ENCODE measurements around the gene RNF151. TPM values are rescaled to one million over a fixed set of nuclear protein-coding genes. Genes with fewer than 3 reads are reported as not detected.

The RNF151 gene
- total and polyA plus RNA-seq, 2 of the 13 experiments (the other 11 are each of a cell fraction or from before 2014, with no cell fraction given), result not detected

DNA sequence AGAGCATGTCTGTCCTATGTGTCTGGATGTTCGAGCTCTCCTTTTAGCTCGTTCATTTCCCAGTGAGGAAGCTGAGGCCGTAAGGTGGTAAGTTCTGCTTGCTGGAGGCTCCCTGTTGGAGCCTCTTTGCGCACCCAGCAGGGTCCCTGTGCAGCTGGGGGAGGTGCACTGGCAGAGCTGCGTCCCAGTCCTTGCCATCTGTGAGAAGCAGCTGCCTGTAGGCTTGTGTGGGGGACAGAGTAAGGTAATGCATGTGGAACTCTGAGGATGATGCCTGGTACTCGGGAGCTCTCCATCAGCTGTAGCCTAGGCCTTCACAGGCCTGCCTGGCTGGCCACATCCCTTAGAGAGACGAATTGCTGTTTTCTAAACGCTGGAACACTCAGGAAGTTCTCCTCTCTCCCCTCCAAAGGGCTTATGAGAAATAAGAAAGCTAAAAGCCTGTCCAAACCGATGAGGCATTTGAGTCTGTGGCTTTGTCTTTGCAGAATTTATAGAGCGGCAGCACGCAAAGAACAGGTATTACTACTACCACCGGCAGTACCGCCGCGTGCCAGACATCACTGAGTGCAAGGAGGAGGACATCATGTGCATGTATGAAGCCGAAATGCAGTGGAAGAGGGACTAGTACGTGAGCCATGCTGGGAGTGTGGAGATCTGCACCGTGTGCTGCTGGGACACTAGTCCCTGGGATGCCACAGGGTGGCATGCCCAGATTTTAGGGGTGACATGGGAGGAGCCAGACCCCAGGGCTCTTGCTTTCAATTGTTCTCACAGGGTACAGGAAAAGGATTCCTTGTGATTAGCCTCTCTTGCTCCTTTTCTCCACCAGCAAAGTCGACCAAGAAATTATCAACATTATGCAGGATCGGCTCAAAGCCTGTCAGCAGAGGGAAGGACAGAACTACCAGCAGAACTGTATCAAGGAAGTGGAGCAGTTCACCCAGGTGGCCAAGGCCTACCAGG lies 5.7 kb upstream of the RNF151 start (continued):
- 0 out of 2 replicates have a peak, but pooled peaks have one; percentile 8 for TF ChIP-seq ZNF331 (CRISPR knock-in tag; IDR thresholded peaks at IDR 0.05)
- TF ChIP-seq ZNF101 (CRISPR knock-in tag; IDR thresholded peaks at IDR 0.05; ENCODE audit: borderline replicate concordance, low read depth), result no peak
- no peak for TF ChIP-seq ZMYM4 (CRISPR knock-in tag; IDR thresholded peaks at IDR 0.05)
- TF ChIP-seq KMT2A (CRISPR knock-in tag; IDR thresholded peaks at IDR 0.05), result no peak
- TF ChIP-seq IRF2 (CRISPR knock-in tag; IDR thresholded peaks at IDR 0.05), result 0 out of 2 replicates have a peak, but pooled peaks have one; percentile 19
- 0 out of 2 replicates have a peak, but pooled peaks have one; percentile 7 for TF ChIP-seq KDM1A (CRISPR knock-in tag; IDR thresholded peaks at IDR 0.05)
- TF ChIP-seq, protein P1, sequence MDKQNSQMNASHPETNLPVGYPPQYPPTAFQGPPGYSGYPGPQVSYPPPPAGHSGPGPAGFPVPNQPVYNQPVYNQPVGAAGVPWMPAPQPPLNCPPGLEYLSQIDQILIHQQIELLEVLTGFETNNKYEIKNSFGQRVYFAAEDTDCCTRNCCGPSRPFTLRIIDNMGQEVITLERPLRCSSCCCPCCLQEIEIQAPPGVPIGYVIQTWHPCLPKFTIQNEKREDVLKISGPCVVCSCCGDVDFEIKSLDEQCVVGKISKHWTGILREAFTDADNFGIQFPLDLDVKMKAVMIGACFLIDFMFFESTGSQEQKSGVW (CRISPR knock-in tag; IDR thresholded peaks at IDR 0.05; ENCODE audit: borderline replicate concordance), result 0 out of 2 replicates have a peak, but pooled peaks have one; percentile 4
- 0 out of 2 replicates have a peak, but pooled peaks have one; percentile 22 for TF ChIP-seq ZNF777 (CRISPR knock-in tag; IDR thresholded peaks at IDR 0.05)
- peak; percentile 24; the same call in 1 of the 2 replicates for TF ChIP-seq SRY (CRISPR knock-in tag; IDR thresholded peaks at IDR 0.05)
- TF ChIP-seq AGO2 (optimal IDR thresholded peaks at IDR 0.05; ENCODE audit: low read depth, low read length), result peak; percentile 22
- TF ChIP-seq REL (CRISPR knock-in tag; conservative IDR thresholded peaks at IDR 0.05), result 0 out of 2 replicates have a peak, but pooled peaks have one; percentile 51
- peak; percentile 33; the same call in 1 of the 2 replicates for TF ChIP-seq ZNF605 (CRISPR knock-in tag; IDR thresholded peaks at IDR 0.05)
- TF ChIP-seq ATF7-NPFF (CRISPR knock-in tag; IDR thresholded peaks at IDR 0.05; ENCODE audit: low read depth), result no peak
- TF ChIP-seq AHR (CRISPR knock-in tag; IDR thresholded peaks at IDR 0.05), result peak; percentile 35; the same call in 1 of the 2 replicates
- TF ChIP-seq POLR2G (IDR thresholded peaks at IDR 0.05; ENCODE audit: low read depth, low read length), result peak; percentile 80
- TF ChIP-seq, protein P2, sequence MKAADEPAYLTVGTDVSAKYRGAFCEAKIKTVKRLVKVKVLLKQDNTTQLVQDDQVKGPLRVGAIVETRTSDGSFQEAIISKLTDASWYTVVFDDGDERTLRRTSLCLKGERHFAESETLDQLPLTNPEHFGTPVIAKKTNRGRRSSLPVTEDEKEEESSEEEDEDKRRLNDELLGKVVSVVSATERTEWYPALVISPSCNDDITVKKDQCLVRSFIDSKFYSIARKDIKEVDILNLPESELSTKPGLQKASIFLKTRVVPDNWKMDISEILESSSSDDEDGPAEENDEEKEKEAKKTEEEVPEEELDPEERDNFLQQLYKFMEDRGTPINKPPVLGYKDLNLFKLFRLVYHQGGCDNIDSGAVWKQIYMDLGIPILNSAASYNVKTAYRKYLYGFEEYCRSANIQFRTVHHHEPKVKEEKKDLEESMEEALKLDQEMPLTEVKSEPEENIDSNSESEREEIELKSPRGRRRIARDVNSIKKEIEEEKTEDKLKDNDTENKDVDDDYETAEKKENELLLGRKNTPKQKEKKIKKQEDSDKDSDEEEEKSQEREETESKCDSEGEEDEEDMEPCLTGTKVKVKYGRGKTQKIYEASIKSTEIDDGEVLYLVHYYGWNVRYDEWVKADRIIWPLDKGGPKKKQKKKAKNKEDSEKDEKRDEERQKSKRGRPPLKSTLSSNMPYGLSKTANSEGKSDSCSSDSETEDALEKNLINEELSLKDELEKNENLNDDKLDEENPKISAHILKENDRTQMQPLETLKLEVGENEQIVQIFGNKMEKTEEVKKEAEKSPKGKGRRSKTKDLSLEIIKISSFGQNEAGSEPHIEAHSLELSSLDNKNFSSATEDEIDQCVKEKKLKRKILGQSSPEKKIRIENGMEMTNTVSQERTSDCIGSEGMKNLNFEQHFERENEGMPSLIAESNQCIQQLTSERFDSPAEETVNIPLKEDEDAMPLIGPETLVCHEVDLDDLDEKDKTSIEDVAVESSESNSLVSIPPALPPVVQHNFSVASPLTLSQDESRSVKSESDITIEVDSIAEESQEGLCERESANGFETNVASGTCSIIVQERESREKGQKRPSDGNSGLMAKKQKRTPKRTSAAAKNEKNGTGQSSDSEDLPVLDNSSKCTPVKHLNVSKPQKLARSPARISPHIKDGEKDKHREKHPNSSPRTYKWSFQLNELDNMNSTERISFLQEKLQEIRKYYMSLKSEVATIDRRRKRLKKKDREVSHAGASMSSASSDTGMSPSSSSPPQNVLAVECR (CRISPR knock-in tag; IDR thresholded peaks at IDR 0.05; ENCODE audit: borderline replicate concordance), result peak; percentile 9; the same call in 1 of the 2 replicates
- TF ChIP-seq POLR2A (IDR thresholded peaks at IDR 0.05; ENCODE audit: insufficient read depth in 1 of 2, low read depth in 2 of 2, low read length in 2 of 2), result peak; percentile 83 to 91
- no peak for TF ChIP-seq ZNF292 (CRISPR knock-in tag; IDR thresholded peaks at IDR 0.05; ENCODE audit: borderline replicate concordance, low read depth)
- peak; percentile 8 for TF ChIP-seq PHF5A (CRISPR knock-in tag; IDR thresholded peaks at IDR 0.05; ENCODE audit: low read depth, unreplicated experiment)
- TF ChIP-seq NFIB (CRISPR knock-in tag; IDR thresholded peaks at IDR 0.05; ENCODE audit: borderline replicate concordance), result 0 out of 2 replicates have a peak, but pooled peaks have one; percentile 16
- peak; percentile 90; the same call in 1 of the 2 replicates for TF ChIP-seq SSRP1 (CRISPR knock-in tag; IDR thresholded peaks at IDR 0.05)
- TF ChIP-seq YEATS2 (CRISPR knock-in tag; IDR thresholded peaks at IDR 0.05; ENCODE audit: borderline replicate concordance), result 0 out of 2 replicates have a peak, but pooled peaks have one; percentile 6
- 0 out of 2 replicates have a peak, but pooled peaks have one; percentile 22 for TF ChIP-seq ZNF589 (CRISPR knock-in tag; conservative IDR thresholded peaks at IDR 0.05)
- peak; percentile 12 for TF ChIP-seq SAP130 (CRISPR knock-in tag; IDR thresholded peaks at IDR 0.05; ENCODE audit: low read depth)
- peak; percentile 94 for TF ChIP-seq POLR2AphosphoS2 (IDR thresholded peaks at IDR 0.05; ENCODE audit: low read depth, low read length)
- TF ChIP-seq ZSCAN20 (CRISPR knock-in tag; IDR thresholded peaks at IDR 0.05; ENCODE audit: borderline replicate concordance), result 0 out of 2 replicates have a peak, but pooled peaks have one; percentile 2

All from HepG2 (cell line).